ENCODE results near the gene MRPL38.

The MRPL38 gene

GRCh38 chr17:75904749-75905521 is at the start of gene MRPL38:
MRPL38 (minus strand) TSS chr17:75904884; CDS start chr17:75904875, 9 bp downstream.
- DNase-seq: peak; percentile 97 to 98

GRCh38 chr17:75950855-75951554 is 46.3 kb upstream of the MRPL38 start:
- no peak for DNase-seq

GRCh38 chr17:75950421-75950820 is 45.7 kb upstream of the MRPL38 start:
- no peak for DNase-seq

DNA sequence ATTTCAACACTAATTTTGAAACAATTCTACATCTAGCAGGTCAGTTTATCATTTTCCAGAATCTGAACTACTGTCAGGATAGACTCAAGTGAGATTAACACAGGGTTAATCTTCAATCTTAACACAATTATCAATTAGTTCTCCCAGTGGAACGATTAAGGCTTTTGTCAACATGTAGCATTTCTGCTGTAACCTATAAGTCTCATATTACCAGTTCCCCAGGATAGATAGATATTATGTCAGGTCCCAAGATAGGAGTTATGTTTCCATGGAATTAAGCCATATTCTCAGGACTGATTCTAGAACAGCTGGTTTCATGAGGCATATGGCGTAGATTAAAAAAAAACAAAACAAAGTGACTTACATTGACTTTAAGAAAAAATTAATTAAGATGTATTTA is 40.5 kb upstream of the MRPL38 start:
- no peak for DNase-seq

DNA sequence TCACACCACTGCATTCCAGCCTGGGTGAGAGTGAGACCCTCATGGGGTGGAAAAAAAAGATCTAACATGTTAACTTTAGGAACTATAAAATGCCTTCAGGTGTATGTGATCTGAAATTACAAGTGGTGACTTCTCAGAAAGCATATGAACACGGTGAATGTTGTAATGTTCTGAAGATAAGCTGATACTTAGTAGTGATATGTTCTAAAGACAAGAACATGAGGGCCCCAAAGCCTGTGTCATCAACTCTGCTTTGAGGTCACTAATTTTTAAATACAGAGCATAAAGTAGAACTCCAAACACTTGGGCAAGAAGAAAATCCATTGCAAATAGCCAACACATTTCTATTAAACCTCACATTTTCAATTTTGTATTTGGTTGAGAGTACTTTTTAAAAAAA is 38.8 kb upstream of the MRPL38 start:
- DNase-seq: no peak

DNA sequence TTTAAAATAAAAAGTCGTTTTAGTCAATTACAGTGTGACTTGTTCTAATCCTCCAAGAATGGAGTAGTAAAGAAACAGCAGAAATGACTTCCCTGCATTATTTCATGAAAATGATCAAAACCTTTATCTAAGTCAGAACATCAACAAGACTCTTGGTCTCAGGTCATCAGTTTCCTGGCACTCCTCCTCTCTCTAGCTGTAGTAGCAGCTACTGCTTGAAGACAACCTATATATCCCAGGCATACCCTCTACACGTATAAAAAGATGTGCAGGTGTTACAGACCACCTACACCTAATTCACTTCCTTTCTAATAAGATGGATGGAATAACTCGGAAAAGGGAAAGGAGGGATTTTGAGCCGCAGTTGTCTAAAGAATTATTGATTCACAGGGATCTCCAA is 37.8 kb upstream of the MRPL38 start:
- DNase-seq: no peak

GRCh38 chr17:75941442-75941819 is 36.7 kb upstream of the MRPL38 start:
- no peak for DNase-seq

- DNase-seq: peak; percentile 95 to 99
These were observed 36.2 kb upstream of the MRPL38 start, which contains the start of gene FBF1 for GRCh38 chr17:75940727-75941441. FBF1 (minus strand) TSS chr17:75941042; CDS start chr17:75938149, 2,893 bp downstream.

- DNase-seq: no peak
These were observed 33.0 kb upstream of the MRPL38 start for GRCh38 chr17:75937652-75938051.

- no peak for DNase-seq
These were observed 29.1 kb upstream of the MRPL38 start for GRCh38 chr17:75933808-75934207.

DNA sequence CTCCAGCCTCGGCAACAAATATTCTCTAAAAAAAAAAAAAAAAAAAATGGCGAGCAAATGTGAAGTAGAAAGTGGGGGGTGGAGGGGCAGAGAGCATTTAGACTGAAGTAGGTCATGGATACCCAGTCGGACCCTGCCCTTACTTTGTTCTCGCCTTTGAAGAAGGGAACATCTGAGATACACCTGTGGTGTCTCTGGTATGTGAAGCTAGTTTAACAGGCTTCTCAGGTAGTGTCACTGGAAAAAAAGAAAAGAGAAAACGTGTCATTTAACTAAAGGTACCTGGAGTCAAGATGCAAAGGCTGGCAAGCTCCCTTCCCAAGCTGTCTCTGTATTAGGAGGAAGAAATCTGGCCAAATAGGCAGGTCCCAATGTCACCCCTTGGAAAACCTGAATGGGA is 28.2 kb upstream of the MRPL38 start:
- DNase-seq: no peak

DNA sequence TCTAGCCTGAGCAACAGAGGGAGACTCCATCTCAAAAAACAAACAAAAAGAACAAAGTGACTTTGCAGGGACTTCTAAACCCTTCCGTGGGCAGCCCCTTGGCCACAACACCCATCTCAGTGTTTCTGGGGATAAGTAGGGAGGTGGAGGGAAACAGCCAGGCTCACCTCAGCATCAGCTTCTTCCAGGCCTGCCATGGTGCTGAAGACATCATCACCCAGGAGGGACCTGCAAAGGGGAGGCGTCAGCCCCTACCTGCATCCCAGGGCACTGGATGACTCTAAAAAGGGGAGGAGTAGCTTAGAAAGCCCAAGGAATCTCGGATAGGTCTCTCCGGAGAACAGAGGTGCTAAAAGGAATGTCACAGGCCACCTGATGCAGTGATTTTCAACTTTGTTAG is 26.4 kb upstream of the MRPL38 start:
- no peak for DNase-seq

GRCh38 chr17:75927286-75927922 is 22.7 kb upstream of the MRPL38 start:
- DNase-seq: peak; percentile 34 to 70

DNA sequence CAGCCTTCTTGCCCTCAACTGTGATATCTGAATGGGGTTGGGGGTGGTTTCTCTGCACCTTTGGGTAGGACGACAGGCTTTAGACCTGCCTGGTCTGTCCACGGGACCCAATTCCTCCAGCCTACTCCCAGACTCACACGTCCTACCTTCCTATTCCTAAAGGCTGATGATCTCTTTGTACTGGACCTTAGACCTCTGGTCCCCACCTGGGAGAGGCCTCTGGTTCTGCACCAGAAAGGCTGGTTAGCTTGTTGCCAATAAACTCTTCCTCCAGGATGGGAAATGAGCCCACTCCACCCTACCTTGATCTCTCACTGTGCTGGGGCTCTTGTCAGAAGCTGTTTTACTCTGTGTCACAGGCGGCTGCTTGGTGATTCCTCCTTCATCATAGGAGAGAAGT is 21.8 kb upstream of the MRPL38 start:
- no peak for DNase-seq

DNA sequence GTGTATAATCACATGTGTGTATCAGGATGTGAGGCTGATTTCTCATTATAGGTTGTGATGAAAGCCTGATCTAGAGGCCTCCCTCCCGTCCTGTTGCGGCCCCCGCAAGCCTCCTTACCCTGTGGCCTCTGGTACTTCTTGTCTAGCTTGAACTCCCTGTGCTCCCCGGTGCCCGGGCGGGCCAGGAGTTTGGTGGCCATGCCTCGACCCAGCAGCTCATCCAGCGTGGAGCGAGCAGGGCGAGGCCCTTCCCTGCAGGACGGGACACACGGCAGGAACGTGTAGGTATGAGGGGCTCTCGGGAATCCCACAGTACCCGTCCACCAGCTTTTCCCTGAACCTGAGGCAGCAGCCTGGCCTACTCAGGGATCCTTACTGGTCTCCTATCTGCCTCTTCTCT is 21.2 kb upstream of the MRPL38 start:
- DNase-seq: no peak

GRCh38 chr17:75925103-75925502 is 20.4 kb upstream of the MRPL38 start:
- no peak for DNase-seq

DNA sequence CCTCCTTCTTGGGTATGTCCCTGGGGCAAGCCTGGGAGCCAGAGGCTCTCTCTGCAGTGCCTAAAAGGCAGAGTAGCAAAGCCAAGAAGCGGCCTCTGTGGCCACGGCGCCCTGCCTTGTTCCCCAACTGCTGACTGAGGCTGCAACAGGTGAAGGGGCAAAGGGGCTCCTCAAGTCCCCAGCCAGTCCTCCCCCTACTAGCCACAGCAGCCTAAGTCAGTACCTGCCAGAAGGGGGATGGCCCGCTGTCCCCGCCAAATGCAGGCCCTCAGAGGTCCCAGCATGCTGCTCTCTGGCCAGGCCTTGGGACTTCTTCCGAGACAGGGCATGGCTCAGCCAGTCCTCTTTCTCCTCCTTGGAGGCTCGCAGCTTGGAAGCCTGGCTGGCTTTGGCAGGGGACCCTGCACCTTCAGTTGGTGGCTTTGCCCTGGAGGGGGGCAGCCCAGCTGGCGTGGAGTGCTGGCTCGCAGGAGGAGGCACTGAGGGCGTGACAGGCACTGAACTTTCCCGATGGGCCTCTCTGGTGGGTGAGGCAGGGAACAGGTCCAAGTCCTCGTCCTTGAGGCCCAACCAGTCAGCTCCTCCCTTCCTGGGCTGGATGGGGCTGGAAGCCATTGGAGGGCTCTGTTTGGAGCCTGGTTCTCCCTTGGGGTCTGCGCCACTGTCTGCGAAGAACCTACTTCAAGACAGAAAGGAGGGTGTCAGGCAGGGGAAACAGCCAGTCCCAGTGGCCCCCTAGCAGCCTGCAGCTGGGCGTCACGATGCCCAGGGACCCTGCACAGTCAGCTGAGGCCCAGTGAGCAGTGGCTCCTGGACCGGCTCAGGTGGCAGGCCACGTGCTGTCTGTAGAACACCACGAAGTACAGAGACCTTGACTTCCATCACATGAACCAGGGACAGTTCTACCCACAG is 18.5 kb upstream of the MRPL38 start:
- no peak for DNase-seq

- no peak for DNase-seq
These were observed 17.7 kb upstream of the MRPL38 start for GRCh38 chr17:75922173-75922961.

- no peak for DNase-seq
These were observed 16.9 kb upstream of the MRPL38 start for GRCh38 chr17:75921596-75921995.

- DNase-seq: no peak
These were observed 15.4 kb upstream of the MRPL38 start for GRCh38 chr17:75920045-75920560.

DNA sequence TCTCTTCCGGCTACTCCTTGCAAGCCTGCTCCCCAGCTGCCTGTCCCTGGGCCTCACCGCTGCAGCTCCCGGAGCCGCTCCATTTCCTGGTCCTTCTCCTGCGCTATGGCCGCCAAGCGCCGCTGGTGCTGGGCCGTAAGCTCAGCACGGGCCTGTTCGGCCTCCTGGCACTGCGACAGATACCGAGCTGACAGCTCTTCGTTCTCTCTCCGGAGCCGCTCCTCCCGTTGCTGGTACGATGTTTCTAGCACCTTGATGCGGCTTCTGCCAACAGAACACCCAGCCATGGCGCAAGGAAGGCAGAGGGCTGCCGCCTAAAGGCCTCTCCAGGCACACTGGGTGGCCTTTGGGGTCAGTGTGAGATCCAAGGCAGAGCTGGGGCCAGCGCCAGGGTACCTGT is 14.9 kb upstream of the MRPL38 start:
- no peak for DNase-seq

Data from SHP77 (cell line).